Activated CD4-positive, alpha-beta T cell treated with anti-CD3 and anti-CD28 coated beads, Interleukin-2, Interleukin-4, amounts not matched to agents 100 ng/mL and 50 ng/mL, durations not matched to agents 16 hours and 8 hours (primary cell): ENCODE results near the gene CDPF1.

Source experiments
- DNase-seq: peaks from one replicate; pipeline ENCODE4 v3.0.0-alpha.2; 2020; ENCODE audit warnings: low spot score

The CDPF1 gene

DNA sequence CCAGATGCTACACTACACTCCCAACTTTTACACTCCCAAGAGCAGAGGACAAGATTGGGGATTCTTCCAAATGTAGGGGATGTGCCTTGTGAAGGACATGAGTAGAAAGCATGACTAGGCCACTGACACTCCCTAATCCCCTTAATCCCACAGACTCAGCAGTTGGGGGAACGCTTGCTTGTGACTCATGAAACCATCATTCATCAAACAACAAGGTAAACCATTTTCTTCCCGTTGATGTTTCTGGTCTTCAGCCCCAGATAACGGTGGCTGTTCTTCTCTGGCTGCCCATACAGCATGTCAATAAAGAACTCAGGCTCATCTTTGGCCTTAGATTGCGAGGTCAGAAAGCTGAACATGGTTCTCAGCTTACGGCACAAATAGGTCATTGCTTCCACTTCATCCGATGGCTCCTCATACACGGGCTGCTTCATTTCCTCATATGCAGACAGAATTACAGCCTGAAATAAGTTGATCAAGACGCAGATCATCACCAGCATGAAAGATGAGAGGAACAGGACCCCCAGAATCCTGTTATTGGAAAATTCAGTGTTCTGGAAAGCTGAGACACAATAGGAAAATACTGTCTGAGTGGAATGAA, 6.4 kb upstream of the CDPF1 start:
- DNase-seq: no peak

DNA sequence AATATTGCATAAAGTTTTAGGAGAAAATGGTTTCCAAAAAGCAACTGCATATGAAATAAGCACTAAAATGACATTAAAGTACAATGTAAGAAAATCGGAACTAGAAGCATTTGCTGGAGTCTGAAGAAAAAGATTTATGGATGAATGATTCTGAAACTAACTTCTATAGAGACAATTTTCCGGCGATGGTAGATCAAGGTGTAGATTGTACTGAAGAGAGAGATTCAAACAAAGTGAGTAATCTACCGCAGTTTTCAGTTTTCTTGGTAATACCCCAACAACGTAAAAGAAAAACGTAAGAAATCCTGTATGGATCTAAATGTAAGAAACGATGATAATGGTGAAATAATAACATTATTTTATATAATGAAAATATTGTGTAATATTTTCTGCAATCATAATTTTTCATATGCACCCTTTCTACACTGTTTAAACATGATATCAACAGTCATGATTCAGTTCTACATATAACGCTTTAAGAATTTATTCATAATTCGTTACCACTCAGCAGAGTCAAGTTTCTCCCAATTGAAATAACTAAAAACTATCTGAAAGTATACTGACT, 1.8 kb upstream of the CDPF1 start:
- DNase-seq: peak; percentile 75

DNA sequence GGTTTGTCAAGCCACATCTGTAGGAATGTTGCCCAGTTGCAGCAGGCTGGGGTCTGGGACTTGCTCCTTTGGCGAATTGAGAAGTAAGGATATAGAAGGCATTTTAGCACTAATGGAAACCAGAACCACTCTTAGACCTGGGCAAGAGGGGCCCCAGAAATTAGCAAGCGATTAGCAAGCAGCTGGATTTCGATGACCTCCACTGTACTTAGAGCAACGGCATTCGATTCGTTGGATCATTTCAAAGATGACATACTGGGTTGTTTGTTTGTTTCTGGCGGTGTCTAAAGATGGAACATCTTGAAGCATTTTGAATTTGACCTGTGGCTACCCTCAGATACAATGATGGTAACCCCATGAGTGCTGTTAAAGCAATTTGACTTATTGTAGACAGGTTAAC, 1.2 kb upstream of the CDPF1 start:
- DNase-seq: no peak

GRCh38 chr22:46250783-46251125, 661 bp upstream of the CDPF1 start:
- no peak for DNase-seq

GRCh38 chr22:46247443-46247975, 2.6 kb downstream of the CDPF1 start:
- no peak for DNase-seq

DNA sequence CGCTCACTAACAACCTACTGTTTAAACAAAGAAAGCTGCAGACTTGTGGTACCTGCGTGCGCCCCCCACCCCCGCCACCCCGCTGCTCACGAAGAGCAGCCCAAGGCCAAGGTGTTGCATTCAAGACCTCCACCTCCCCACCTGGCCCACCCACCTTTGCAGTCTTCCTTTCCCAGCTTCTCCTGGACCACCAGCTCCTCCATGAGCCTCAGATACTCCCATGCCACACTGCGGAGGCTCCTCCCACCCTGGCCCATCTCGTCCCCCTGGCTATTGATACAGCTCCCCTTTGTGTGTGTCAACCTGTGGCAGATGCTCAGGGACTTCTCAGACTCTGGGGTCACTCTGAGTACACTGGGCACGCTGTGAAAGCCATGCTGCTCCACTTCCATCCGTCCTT, 3.9 kb downstream of the CDPF1 start:
- no peak for DNase-seq

- no peak for DNase-seq
These were observed 4.6 kb downstream of the CDPF1 start for GRCh38 chr22:46245511-46245910.

DNA sequence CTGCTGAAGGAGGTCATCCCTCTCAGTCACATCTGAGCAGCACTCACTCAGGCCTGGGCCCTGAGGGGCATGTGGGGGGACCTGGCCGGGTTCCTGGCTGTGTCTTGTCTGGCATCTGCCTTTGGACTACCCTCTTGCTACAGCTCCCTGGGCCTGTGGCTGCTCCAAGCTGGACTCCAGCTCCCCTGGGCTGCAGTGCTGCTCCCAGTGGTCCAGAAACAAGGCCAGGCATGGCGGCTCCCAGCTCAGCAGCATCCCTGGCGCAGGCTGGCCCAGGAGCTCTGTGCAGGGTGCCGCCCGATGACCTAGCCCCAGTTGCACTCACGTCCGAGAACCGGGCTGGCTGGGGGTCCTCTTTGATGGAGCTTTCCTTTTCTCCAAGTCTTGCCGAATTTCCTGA, 5.3 kb downstream of the CDPF1 start:
- DNase-seq: no peak

DNA sequence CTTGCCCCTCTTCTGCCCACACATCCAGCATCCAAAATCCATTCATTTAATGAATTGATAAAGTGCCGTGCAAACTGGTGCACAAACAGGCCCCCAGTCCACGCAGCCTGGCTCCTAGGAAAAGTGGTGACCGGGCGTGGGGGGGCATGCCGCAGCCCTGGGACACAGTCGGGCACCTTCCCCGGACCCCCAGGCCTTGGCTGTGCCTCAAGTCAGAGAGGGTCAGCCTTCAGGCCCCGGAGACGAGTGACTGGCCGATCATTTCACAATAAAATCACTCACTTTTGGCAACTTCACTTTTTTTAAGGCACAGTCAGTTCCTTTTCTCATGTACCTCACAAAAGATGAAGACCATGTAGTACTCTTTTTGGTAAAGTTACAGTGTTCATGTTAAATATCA, 8.0 kb downstream of the CDPF1 start:
- no peak for DNase-seq

DNA sequence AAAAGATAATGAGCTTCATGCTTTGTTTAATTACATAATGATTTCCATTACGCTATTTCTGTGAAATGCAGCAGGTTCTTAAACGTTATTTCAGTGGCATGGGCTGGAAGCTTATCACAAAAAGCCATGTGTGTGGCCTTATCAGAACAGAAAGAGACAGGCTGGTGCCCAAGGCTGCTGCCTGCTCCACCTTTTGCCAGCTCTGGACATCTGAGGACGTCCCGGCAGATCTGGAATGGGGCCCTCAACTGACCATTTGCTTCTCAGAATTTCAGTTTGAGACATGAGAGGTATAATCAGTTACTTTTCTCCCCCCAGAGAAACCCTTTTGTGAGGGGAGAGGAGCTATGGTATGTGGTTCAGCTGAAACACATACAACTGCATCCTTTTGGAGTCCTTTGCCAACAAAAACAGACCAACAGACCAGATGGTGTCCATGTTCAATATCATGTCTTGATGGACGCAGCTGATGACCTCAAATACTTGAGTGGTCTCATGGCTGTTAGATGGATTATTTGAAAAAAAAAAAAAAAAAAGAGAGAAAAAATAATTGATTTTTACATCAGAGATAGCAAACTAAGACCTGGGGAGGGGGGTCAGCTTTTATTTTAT, 8.6 kb downstream of the CDPF1 start:
- DNase-seq: no peak

DNA sequence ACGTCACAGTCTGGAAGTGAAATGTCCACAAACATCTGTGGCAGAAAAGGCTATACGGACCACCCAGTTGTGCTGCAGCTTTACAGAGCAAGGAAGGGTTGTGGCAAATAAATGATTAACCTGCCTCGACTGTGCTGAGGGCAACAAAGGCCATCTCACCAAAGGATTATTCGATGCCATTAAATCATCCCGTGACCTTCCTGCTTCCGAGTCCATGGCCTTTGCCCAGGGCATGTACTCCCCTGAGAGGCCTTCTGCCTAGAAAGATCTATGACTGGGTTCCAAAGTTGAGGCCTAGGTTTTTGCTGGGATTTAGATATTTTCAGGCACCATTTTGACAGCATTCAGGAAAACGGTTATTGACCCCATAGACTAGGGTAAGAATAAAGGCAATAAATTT, 9.2 kb downstream of the CDPF1 start:
- no peak for DNase-seq

DNA sequence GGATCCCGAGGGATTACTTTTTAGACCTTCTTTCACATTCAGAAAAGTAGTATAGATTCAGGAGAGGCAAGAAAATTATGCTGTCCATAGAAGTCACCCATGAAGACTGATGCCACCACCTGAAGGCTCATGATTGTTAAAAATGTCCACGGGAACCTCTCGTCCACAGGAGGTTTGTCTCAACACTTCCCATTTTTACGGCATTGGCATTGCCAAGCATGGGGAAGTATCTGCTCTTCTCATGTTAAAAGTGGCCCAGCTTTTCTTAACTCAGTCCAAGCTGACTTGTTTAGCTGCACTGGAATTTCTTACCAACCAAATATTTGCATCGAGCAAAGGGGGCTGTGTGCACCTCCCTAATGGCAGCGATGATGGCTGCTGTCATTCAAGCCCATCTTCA, 9.6 kb downstream of the CDPF1 start:
- DNase-seq: no peak

DNA sequence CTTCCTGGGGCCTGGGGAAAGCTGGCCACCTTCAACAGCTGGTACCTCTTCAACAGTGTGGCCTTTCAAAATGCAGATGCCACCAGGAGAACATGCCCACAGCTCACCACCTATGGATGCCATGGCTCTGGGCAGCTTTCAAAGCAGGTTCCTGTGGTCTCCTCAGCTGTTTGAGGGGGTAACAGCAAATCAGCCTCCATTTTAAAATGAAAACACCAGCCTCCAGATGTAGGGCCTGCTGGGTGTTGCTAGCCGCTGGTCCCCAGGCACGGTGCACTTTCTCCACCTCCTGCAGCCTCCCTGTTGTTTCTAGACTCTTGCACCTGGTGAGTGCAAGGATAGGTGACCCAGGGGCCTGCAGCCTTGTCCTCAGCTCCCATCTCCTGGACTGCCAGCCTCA, 10.0 kb downstream of the CDPF1 start:
- DNase-seq: no peak

DNA sequence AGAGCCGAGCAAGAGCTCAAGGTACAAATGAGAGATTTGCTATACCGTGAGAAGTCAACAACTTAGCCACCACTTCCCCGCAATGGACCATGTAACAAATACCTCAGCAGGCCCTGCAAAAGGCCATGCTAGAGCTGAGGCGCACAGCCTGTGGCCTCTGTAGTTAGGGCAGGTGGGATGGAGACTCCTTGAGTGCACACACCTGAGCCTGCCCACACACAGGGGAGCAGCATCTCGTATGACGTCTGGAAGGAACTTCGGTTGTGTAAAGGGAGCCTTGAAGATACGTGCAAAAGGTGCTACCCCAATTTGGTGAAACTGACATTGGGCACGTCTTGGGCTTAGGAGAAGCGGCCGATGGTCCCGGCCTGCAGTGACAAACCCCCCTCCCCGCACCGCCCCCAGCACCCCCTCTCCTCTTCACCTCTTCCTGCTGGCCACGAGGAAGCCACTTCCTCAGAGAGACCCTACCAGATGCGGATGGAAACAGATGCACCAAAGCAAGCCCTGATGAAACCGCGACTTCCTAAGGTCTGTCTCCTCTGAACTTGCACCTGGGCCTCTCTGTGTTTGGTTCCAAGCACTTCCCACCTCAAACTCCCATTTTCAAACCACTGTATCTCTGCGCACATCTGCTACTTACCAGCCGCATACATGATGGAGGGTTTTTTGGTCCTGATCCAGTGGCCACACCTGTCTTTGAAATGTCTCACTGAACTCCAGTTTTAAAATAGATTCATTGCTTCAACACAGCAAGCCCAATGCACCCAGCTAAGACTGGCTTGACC, 10.6 kb downstream of the CDPF1 start:
- DNase-seq: no peak

DNA sequence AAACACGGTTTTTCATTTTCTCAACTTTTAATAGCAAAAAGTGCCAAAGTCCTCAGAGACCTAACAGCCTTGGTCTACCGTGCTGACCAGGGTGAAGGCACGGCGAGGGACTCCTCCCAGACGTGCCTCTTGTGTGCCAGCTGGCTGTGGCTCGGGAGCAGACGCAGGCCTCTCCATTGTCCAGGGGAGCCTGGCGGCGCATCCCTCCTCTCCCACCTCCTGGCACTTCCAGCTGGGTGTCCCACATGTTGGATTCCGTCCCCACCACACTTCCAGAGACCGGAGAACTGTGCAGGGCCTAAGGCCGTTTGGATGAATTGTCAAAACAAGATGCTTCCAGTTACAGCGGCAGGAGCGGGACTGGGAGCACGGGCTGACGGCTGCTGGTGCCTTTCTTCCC, 11.6 kb downstream of the CDPF1 start:
- DNase-seq: no peak

GRCh38 chr22:46237453-46238124, 12.5 kb downstream of the CDPF1 start:
- no peak for DNase-seq

DNA sequence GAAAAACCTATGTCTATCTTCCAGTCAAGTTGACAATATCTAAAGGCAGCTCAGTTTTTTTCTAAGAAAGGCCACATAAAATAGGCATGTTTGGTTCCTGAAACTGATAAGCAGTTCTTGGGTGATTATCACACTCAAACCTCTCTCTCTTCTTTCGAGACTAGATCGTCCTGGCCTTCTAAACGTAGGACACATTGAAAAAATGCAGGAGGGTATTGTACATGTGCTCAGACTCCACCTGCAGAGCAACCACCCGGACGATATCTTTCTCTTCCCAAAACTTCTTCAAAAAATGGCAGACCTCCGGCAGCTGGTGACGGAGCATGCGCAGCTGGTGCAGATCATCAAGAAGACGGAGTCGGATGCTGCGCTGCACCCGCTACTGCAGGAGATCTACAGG, 15.1 kb downstream of the CDPF1 start:
- DNase-seq: no peak

DNA sequence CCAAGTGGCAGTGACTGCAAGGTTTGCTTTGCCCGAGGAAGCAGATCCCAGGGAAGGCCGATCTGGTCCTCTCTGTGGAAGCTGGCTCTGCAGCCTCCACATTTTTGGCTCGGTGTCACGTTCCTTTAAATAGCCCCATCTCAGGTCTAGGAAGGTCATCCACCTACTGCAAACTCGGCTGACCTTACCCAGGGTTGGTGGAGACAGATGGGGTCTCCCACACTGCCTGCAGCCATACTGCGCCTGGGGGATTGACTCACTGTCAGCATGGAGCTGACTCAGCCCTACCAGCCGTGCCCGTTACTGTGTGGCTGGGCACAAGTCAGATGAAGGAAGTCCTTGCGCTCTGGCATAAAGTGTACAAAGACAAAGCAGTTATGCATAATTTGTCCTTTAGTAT, 16.9 kb downstream of the CDPF1 start:
- no peak for DNase-seq

GRCh38 chr22:46230262-46230901, 19.7 kb downstream of the CDPF1 start:
- no peak for DNase-seq

DNA sequence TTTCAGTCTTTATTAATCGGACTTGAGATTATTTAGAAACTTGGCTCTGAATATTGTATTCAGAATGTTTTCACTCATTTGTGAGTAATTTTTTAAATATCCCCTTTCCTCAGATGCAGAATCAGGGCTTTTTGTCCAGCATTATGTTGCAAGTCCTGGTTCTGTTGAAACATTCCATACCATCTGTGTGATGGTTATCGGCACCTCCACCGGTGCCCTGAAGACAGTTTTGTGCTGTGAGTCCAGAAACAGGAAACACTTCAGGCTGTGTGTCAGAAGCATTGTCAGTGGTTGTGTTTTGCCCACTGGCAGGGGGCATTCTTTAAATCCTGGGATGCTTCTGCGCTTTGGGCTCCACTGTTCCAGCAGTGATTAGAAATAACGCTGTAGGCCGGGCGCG, 20.4 kb downstream of the CDPF1 start:
- DNase-seq: no peak

GRCh38 chr22:46226577-46226976, 23.5 kb downstream of the CDPF1 start:
- no peak for DNase-seq

GRCh38 chr22:46225631-46226030, 24.5 kb downstream of the CDPF1 start:
- no peak for DNase-seq
